ENCODE measurements around the gene RFX1.
A peak's percentile ranks its signal among the peaks of the same experiment; 100 is the strongest.

- peak; percentile 93 for TF ChIP-seq ZNF610 (tag by site-specific recombination; IDR thresholded peaks at IDR 0.05; ENCODE audit: borderline replicate concordance)
- TF ChIP-seq SP2 (tag by site-specific recombination; IDR thresholded peaks at IDR 0.05), result no peak
- TF ChIP-seq CTCF (tag by site-specific recombination; IDR thresholded peaks at IDR 0.05), result no peak; the same call in 1 of the 2 replicates
Observed at GRCh38 chr19:14006766-14007562, 844 bp upstream of the RFX1 start.
